Amniotic epithelial cell (primary cell): Measurements from ENCODE around the gene PRTG.
"Not testable (repeated sequence)": the region's sequence is repeated elsewhere in the genome, so short reads cannot be mapped to it uniquely, and the experiment has no call there.

Experiments used
- DNase-seq: peaks from one replicate; pipeline ENCODE4 v3.0.0-alpha.2; 2010; ENCODE audit warnings: low read depth

The PRTG gene

DNA sequence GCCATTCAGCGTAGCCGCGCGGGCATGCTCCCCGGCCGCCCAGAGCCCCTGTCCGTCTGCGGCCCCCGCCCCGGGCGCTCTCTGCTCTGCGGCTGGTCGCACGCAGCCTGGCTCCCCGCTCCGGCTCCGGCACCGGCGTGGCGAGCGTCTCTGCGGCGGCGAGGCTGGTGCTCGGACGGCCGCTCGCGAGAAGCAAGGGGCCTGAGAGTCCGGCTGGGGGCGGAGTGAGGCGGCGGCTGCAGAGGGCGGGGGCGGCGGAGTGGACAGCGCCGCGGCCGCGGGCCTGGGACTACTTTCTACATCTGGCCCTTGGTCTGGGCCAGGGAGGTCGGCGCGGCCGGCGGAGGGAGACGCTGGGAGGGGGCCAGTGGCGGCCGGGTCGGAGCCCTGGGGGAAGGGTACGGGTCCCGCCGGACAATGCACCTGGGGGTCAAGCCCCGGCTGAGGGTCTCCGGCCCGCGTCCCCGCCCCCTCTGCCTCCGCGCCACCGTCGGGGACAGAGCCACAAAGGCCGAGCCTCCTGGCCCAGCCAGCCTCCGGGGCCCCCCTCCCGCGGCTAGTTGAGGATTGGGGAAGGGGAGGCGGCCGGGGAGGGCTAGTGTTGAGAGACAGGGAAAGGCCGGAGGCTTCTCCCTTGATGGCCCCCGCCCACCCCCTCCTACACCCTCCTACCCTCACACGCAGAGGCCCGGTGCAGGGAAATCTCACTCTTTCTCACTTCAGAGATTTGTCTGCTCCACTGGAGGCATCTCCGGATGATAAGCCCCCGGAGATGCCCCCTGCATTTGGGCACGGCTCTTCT, at the start of gene PRTG:
Gene PRTG, minus strand, starts transcription at position 226 of the 802 bp plus-strand sequence. Its CDS starts 221 bp downstream, at position 5.
- peak; percentile 74 for DNase-seq

GRCh38 chr15:55791551-55792400, 48.8 kb upstream of the PRTG start:
- peak; percentile 88 for DNase-seq

GRCh38 chr15:55789066-55789660, 46.2 kb upstream of the PRTG start:
- DNase-seq = no peak

DNA sequence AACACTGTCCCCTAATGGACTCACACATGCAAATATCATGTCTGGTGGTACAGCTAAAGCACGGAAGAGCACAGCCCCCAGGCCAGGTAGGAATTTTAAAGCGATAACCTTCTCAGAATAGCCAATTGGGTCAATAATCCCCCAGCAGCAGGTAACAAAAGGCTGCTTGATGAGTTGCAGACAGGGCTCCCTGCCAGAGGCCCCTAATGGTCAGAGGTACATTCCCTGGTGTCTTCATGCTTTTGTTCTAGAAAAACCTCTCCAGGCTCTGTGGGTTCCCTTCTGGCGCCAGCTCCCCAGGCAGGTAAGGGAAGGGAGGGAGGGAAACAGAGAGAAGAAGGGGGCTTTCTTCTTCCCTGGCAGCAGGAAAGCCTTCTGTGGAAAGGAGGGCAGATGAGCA, 43.4 kb upstream of the PRTG start:
- no peak for DNase-seq

- DNase-seq = peak; percentile 26
Measured at GRCh38 chr15:55785593-55785992, 42.6 kb upstream of the PRTG start.

DNA sequence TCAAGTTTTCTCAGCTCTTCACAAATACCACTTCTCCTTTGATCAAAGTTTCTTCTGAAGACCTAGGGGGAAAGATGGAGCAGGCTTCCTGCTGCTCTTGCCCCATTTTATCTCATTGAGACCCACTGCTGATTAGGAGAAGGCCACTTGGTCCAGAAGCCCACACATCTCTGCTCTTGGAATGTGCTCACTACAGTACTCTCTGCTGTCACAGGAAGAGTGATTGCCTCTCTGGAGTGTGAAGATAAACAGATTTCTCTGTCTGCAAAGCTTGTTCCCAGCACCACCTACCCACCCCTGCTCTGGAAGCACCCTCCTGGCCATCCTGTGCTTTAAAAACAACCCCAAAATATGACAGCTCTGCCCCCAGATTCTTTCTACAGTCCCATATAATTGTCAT, 41.3 kb upstream of the PRTG start:
- DNase-seq = peak; percentile 69

DNA sequence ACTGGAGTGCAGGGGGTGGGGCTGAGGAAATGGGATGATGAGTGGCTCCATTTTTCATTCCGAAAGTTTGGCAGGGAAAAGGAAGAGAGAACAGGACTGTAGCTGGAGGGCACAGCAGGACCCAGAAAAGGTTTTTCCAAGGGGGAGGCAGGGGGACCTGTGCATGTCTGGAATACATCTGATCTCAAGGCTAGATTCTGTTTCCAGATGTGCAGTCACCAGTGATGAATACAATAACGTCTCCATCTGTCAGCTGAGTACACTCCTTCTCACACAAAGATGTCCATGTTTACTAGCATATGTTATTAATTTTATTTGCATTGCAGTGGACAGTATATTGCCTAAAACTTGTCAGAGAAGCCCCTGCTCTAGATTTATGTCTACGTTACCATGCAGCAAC, 39.9 kb upstream of the PRTG start:
- no peak for DNase-seq

- no peak for DNase-seq
Measured at GRCh38 chr15:55780292-55780691, 37.3 kb upstream of the PRTG start.

GRCh38 chr15:55778932-55779331, 36.0 kb upstream of the PRTG start:
- no peak for DNase-seq

GRCh38 chr15:55775316-55775715, 32.4 kb upstream of the PRTG start:
- DNase-seq = no peak

DNA sequence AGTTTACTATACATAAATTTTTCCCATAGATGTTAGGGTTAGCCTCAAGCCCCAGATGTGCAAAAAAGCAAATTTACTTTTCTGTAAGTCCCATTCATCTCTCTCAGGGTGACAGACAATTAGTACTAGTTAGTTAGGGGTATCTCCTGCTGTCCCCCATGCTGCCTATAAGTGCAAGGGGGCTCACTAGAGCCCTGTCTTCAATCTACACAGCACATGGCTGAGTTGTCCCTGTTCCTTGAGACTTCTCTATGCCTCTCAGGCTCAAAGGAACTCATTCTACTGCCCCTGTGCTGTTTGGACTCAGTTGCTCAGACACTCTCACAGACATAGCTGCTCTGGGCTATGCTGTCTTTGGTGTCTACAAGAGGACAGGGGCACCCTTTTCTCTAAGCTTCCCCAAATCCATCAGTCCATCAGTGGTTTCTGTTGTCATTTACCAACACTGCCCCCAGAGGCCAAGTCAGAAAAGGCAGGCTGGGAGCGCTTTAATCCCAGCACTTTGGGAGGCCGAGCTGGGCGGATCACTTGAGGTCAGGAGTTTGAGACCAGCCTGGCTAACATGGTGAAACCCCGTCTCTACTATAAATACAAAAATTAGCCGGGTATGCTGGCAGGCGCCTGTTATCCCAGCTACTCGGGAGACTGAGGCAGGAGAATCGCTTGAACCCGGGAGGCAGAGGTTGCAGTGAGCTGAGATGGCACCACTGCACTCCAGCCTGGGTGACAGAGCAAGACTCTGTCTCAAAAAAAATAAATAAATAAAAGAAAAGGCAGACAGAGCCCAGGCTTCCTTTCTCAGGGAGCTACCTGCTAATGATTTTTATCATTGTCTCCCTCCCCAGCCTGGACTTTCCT, 31.4 kb upstream of the PRTG start:
- no peak for DNase-seq

- DNase-seq = no peak
Measured at GRCh38 chr15:55770806-55771205, 27.9 kb upstream of the PRTG start.

GRCh38 chr15:55770261-55770660, 27.3 kb upstream of the PRTG start:
- peak; percentile 18 for DNase-seq

GRCh38 chr15:55768670-55769185, 25.8 kb upstream of the PRTG start:
- DNase-seq = no peak

DNA sequence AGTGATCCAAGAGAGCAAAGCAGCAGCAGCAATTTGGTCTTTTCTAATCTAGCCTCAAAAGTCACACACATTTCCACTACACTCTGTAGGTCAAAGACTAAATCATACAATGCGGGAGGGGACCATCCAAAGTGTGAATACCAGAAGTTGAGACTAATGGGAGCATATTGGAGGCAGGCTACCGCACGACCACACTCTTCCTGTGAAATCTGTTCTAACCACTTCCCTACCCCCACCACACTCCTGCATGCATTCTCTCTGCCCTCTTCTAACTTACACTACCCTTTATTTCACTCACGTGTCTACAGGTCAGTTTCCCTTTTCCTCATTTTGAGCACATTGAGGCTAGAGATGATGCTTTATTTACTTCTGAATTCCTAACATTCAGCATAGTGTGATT, 23.7 kb upstream of the PRTG start:
- DNase-seq = no peak

- no peak for DNase-seq
Measured at GRCh38 chr15:55764398-55764797, 21.4 kb upstream of the PRTG start.

- no peak for DNase-seq
Measured at GRCh38 chr15:55758580-55758986, 15.6 kb upstream of the PRTG start.

DNA sequence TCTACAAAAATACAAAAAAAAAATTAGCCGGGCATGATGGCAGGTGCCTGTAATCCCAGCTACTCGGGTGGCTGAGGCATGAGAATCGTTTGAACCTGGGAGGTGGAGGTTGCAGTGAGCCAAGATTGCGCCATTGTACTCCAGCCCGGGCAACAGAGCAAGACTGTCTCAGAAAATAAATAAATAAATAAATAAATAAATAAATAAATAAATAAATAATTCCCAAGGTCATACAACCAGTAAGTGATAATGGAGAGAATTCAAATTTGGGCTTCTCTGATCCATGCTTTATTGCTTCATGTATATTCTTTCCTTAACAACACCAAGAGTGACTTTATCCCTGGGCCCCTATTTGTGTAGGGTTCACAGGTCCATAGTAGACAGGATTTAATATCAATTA, 10.5 kb upstream of the PRTG start:
- not testable (repeated sequence) for DNase-seq

DNA sequence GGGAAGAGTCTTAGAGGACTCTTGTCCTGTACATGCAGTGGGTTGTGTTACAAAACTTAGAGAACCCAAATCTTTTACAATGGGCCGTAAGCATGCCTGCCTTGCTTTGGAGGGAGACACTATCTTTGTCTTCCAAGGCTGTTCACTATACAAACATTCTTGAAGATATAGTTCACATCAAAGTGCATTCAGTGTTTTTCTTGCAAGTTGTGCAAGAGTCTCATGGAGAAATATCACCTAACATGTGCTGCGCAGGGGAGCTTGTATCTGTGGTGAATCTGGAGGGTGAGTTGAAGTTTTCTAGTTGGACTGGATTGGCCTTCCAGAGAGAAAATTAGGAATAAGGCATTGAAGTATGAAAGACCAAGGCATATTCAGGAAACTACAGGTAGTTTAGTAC, 7.8 kb upstream of the PRTG start:
- DNase-seq = peak; percentile 21

- DNase-seq = no peak
Measured at GRCh38 chr15:55743729-55744655, 1.0 kb upstream of the PRTG start.
